SIG-M5 treated with dmso at 0.1 percent for 504 hours (cell line): ENCODE data around the gene PMS1.
A peak's percentile ranks its signal among the peaks of the same experiment; 100 is the strongest.
"Not testable (repeated sequence)": the region's sequence is repeated elsewhere in the genome, so short reads cannot be mapped to it uniquely, and the experiment has no call there.

Source experiments
- DNase-seq: peaks from one replicate; lab custom pipeline; 2025; ENCODE audit not compliant: unreplicated experiment; lab: John Stamatoyannopoulos, UW

The PMS1 gene

GRCh38 chr2:189803431-189803830 lies 19.2 kb downstream of the PMS1 start:
- no peak for DNase-seq

GRCh38 chr2:189818249-189819038 lies 34.2 kb downstream of the PMS1 start:
- no peak for DNase-seq

DNA sequence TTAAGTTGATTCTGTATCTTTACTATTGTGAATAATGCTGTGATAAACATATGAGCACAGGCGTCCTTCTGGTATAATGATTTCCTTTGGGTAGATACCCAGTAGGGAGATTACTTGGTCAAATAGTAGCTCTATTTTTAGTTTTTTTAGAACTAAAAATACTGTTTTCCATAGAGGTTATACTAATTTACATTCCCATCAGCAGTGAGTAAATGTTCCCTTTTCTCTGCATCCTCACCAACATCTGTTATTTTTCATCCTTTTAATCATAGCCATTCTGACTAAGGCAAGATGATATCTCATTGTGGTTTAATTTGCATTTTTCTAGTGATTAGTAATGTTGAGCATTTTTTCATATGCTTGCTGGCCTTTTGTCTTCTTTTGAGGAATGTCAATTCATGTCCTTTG lies 35.1 kb downstream of the PMS1 start:
- DNase-seq = no peak

DNA sequence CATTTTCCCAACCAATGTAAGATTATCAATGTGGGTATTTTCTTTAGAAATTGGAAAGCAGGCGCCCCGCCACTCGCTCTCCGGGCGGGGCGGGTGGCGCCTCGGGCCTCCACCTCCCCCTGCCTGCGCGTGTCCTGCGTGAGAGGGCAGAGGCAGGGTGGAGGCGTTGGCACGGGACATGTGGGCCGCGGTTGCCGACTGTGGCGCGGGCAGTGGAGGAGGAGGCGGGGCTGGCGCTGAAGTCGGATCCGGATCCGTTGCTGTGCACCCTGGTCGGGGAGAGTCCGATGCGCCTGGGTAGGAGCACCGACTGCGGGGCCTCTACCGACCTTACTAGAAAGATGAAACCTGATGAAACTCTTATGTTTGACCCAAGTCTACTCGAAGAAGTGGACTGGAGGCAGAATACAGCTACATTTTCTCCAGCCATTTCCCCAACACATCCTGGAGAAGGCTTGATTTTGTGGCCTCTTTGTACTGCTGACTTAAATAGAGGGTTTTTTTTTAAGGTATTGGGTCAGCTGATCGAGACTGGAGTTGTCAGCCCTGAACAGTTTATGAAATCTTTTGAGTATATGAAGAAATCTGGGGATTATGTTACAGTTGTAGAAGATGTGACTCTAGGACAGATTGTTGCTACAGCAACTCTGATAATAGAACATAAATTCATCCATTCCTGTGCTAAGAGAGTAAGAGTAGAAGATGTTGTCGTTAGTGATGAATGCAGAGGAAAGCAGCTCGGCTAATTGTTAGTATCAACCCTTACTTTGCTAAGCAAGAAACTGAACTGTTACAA lies 37.9 kb downstream of the PMS1 start:
- peak; percentile 34 for DNase-seq

DNA sequence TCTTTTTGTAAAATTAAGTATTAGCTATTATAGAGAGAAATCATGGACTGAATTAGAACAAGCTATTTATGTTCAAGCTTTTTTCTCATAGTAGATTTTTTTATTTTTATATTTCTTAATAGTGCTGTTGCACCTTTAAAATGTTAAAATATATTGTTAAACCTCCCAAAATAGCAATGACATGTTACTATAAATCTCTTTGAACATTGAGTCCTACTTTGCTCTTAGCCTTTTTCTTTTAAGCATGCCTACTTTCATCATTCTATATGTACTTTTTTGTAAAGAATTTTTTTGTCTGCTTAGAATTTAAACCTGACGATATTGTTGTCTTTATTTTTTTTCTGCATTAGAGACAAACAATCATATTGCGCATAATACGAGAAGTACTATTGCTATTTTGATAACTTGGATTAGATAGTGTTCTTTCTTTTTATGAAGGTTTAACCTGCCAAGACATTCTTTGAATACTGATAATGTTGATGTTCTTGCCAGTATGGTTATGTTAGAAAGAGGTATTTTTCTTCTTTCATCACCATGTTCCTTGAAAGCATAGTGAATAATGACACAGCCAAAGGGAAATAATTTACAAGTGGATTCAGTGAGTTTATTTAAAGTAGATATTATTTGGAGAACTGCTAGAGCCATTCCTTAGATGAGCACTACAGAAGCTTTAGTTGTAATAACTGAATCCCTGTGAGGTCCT lies 40.6 kb downstream of the PMS1 start:
- DNase-seq = no peak

DNA sequence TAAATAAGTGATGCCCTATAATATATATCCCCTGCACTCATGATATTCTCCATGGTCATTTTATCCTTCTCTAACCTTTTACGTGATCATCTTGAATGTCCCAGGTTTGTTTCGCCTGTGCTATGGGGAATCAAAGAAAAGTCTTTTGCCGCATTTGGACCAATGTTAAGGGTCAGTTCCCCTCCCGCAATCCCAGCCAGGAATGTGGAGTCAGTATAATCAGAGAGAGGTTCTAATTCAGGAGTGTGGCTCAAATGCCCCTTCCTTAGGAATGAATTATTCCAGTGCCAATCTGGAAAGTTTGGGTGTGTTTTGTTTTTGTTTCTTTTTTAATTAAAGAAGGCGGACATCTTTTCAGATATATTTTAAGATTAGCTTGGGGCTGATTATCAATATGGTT lies 41.8 kb downstream of the PMS1 start:
- DNase-seq = no peak

DNA sequence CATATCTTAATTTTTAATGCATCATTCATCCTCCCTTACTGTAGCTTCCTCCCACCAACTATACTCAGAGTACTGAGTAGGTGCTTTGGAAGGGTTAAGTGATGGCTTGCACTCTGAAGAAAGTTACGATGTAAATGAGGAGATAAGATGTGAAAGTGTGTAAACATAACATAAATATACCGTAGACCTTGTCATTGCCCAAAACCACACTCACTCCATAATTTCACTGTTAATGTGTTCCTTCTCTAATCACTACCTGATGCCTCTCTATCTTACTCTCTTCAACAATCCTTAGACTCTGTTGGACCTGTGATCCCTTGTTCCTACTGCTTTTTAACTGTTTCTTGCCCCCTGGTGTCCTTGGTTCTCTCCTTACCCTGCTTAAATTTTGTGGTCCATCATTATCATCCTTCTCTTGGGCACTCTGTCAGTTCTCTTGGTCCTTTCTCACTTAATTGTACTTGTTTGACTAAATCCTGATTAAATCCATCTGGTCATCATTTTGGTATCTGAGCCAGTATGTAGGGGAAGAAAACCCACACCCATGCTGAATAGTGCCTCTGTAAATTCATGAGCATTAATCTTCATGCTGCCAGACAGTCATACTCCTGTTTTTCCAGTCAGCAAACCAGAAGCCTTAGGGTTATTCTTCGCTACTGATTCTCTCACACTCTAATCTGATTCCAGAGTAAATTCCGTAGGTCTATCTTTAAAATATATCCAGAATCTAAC lies 45.0 kb downstream of the PMS1 start:
- no peak for DNase-seq

DNA sequence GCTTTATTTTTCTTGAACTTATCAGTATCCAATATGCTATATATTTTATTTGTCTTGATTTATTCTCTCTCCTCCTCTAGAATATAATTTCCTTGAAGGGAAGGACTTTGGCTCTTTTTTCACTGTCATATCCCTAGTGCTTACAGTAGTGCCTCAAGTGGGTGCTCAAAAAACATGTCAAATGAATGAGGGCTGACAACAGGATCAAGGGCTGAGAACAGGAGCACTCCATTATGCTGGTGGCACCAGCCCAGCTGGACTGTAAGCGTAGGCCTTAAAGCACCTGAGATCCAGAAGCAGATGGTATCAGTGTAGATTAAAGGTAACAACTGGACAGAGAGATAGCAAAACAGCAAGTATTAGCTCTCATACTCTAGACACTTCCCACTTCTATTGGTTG lies 46.3 kb downstream of the PMS1 start:
- no peak for DNase-seq

DNA sequence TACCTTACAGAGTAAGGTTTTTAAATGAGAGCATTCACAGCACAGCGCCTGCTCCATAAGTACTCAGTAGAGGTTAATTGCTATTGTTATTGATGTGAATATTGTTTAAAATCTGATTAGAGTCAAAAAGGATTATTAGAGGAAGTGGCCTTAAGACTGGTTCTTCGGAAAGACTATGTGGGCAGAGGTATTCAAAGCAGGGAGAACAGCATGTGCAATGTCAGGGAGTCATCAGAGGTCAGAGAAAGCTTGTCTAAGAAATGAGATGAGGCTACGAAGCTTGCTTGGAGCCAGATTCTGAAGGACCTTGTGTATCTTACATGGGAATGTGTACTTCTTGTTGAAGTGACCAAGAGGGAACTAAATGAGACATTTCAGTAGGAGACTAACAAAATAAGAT lies 49.8 kb downstream of the PMS1 start:
- no peak for DNase-seq

DNA sequence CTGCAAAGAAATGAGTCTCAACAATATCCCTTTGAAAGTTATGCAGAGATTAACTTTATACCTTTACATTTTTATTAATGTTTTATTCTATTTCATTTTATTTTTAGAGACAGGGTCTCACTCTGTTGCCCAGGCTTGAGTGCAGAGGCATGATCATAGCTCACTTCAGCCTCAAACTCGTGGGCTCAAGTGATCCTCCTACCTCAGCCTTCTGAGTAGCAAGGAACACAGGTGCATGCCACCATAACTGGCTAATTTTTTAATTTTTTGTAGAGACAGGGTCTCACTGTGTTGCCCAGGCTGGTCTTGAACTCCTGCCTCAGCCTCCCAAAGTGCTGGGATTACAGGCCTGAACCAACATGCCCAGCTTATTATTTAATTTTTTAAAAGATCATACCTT lies 50.4 kb downstream of the PMS1 start:
- DNase-seq = not testable (repeated sequence)

- DNase-seq = no peak
Measured at GRCh38 chr2:189835855-189836558, 51.8 kb downstream of the PMS1 start.

GRCh38 chr2:189836644-189837043 lies 52.4 kb downstream of the PMS1 start:
- DNase-seq = no peak

DNA sequence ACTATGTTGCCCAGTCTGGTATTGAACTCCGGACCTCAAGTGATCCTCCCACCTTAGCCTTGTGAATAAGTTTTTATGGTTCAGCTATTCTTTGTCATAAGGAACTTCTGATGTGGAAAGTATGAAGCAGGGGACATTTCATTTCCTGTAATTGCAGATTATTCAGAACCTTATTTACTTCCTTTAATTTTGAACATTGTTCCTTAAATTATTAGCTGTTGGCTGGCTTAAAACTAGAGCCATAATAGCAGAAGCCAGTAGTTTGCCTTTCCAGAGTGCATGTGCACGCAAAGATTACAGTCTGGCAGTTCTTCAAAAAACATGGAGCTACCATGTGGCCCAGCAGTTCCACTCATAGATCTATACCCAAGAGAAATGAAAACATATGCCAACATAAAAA lies 53.1 kb downstream of the PMS1 start:
- DNase-seq = no peak

- no peak for DNase-seq
Measured at GRCh38 chr2:189841019-189841418, 56.8 kb downstream of the PMS1 start.

GRCh38 chr2:189848276-189848675 lies 64.0 kb downstream of the PMS1 start:
- DNase-seq = no peak

DNA sequence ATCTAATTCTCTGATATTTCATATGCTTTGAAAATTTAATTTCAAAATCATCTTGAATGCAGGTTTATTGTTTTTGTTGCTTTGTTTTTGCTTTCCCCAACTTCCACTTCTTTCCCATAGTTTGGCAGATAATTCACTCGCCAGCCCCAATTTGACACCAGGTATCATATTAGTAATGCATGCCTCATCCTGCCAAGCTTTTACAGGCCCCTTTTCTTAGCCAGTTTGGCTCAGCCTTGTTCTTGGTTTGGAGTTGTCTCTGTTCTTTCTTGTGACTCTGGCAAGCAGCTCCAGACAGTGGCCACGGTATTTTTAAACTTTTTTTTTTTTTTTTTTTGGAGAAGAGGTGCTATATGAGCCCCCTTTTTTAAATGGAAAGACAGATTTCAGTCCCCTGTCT lies 65.3 kb downstream of the PMS1 start:
- DNase-seq = no peak

GRCh38 chr2:189851174-189851826 lies 67.0 kb downstream of the PMS1 start:
- DNase-seq = no peak

GRCh38 chr2:189854187-189854586 lies 69.9 kb downstream of the PMS1 start:
- no peak for DNase-seq

DNA sequence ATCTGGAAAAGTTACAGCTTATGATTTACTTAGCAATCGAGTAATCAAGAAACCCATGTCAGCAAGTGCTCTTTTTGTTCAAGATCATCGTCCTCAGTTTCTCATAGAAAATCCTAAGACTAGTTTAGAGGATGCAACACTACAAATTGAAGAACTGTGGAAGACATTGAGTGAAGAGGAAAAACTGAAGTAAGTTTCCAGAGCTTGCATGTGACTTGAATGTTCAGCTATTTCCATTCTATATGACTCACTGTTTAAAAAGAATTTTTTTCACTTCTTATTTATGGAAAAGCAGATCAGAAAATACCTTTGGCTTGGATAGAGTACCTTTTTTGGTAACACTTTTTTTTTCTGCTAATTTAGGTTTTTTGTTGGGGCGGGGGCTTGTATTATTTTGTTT lies 70.7 kb downstream of the PMS1 start:
- DNase-seq = no peak

DNA sequence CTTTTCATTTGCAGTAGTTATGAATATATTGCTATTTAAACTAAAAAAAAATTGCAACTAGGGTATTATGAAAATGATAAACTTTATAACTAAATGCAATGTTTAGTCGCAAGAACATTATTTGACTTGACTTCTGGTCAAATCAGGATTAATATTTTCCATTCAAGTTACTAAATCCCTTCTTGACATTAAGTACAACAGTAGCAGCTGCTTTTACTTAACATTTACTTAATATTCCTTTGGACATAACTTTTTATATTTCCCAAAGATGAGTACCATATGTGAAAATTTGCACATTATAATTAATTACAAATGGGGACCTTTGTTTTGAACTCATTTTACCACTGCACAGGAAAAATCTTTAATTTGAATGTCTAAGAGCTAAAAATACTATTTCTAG lies 74.0 kb downstream of the PMS1 start:
- no peak for DNase-seq
